ENCODE data around the gene VASN.

Gene VASN

GRCh38 chr16:4353675-4354074, 18.0 kb upstream of the VASN start:
- DNase-seq (ENCODE audit: low read depth in 2 of 2): no peak

GRCh38 chr16:4354512-4355409, 16.9 kb upstream of the VASN start:
- no peak for DNase-seq (ENCODE audit: low read depth in 2 of 2)

- no peak for DNase-seq (ENCODE audit: low read depth in 2 of 2)
Measured at GRCh38 chr16:4356820-4357219, 14.8 kb upstream of the VASN start.

GRCh38 chr16:4358236-4358635, 13.4 kb upstream of the VASN start:
- no peak for DNase-seq (ENCODE audit: low read depth in 2 of 2)

- DNase-seq (ENCODE audit: low read depth in 2 of 2): peak; percentile 48 to 65
Measured at GRCh38 chr16:4358831-4359561, 12.7 kb upstream of the VASN start.

- DNase-seq (ENCODE audit: low read depth in 2 of 2): no peak
Measured at GRCh38 chr16:4359914-4360313, 11.7 kb upstream of the VASN start.

- DNase-seq (ENCODE audit: low read depth in 2 of 2): no peak
Measured at GRCh38 chr16:4360538-4361021, 11.1 kb upstream of the VASN start.

GRCh38 chr16:4361033-4361943, 10.4 kb upstream of the VASN start:
- no peak for DNase-seq (ENCODE audit: low read depth in 2 of 2)

- no peak for DNase-seq (ENCODE audit: low read depth in 2 of 2)
Measured at GRCh38 chr16:4361944-4362311, 9.7 kb upstream of the VASN start.

GRCh38 chr16:4362476-4363135, 9.0 kb upstream of the VASN start:
- no peak for DNase-seq (ENCODE audit: low read depth in 2 of 2)

- no peak for DNase-seq (ENCODE audit: low read depth in 2 of 2)
Measured at GRCh38 chr16:4364196-4365013, 7.2 kb upstream of the VASN start.

GRCh38 chr16:4365014-4365406, 6.6 kb upstream of the VASN start:
- DNase-seq (ENCODE audit: low read depth in 2 of 2): no peak

GRCh38 chr16:4365615-4366014, 6.0 kb upstream of the VASN start:
- no peak for DNase-seq (ENCODE audit: low read depth in 2 of 2)

- DNase-seq (ENCODE audit: low read depth in 2 of 2): no peak
Measured at GRCh38 chr16:4366016-4366415, 5.6 kb upstream of the VASN start.

GRCh38 chr16:4367393-4367856, 4.2 kb upstream of the VASN start:
- no peak for DNase-seq (ENCODE audit: low read depth in 2 of 2)

GRCh38 chr16:4369007-4369733, 2.5 kb upstream of the VASN start:
- DNase-seq (ENCODE audit: low read depth in 2 of 2): no peak

GRCh38 chr16:4370151-4370550, 1.5 kb upstream of the VASN start:
- DNase-seq (ENCODE audit: low read depth in 2 of 2): no peak

- DNase-seq (ENCODE audit: low read depth in 2 of 2): no peak
Measured at GRCh38 chr16:4370570-4371356, 885 bp upstream of the VASN start.
